HAP-1 (cell line): ENCODE measurements around the gene NUCB2.
"Not testable (repeated sequence)": the region's sequence is repeated elsewhere in the genome, so short reads cannot be mapped to it uniquely, and the experiment has no call there.

Source experiments
- DNase-seq, 2 experiments: peaks; one replicate each; pipeline ENCODE4 v3.0.0-alpha.2; 2016 to 2020; ENCODE audit warnings: low spot score in 2 of 2
- H3K27me3 ChIP-seq: fragments of 250-450 bp; sonication (Bioruptor Pico); 2 replicates; pipeline ENCODE4 v1.5.1; 2020; ENCODE audit warnings: low read depth, mild to moderate bottlenecking, moderate library complexity
- H3K36me3 ChIP-seq: fragments of 250-450 bp; sonication (Bioruptor Pico); replicated peaks from 2 replicates; pipeline ENCODE4 v1.5.1; 2020; ENCODE audit warnings: mild to moderate bottlenecking
- H3K4me1 ChIP-seq: fragments of 250-450 bp; sonication (Bioruptor Pico); 2 replicates; pipeline ENCODE4 v1.5.1; 2020; ENCODE audit warnings: mild to moderate bottlenecking
- H3K4me3 ChIP-seq: fragments of 250-450 bp; sonication (Bioruptor Pico); 2 replicates; pipeline ENCODE4 v1.5.1; 2020; ENCODE audit warnings: mild to moderate bottlenecking, moderate library complexity
- H3K9me3 ChIP-seq: fragments of 250-450 bp; sonication (Bioruptor Pico); 2 replicates; pipeline ENCODE4 v1.5.1; 2020; ENCODE audit warnings: mild to moderate bottlenecking, moderate library complexity
- in situ Hi-C: fragments of 300-500 bp; cut with MboI; formaldehyde crosslinking; loops from 3 replicates; pipeline ENCODE4 v1.14.3; 2020; ENCODE audit warnings: low sequenced_read_pairs, inconsistent platforms, mixed read lengths

NUCB2 gene

DNA sequence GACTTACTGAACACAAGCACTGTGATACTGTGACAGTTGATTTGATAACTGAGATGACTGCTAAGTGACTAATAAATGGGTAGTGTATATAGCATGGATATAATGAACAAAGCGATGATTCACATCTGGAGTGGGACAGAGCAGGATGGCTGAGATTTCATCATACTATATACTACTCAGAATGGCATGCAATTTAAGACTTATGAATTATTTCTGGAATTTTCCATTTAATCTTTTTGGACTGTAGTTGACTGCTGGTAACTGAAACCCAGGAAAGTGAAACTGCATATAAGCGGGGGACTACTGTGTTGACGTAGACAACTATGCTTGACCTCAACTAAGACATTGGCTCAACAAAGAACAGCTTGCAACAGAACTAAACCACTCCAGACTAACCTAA, 20.0 kb upstream of the NUCB2 start:
- Histone ChIP-seq H3K4me1 (no peaks in the 10 kb centered on the region), H3K9me3 (no peaks in the 10 kb centered on the region), H3K4me3 (no peak overlapping the region), H3K36me3 (no peaks in the 10 kb centered on the region), H3K27me3 (no peaks in the 10 kb centered on the region)
- in situ Hi-C loops, result no loop called here
- DNase-seq, result no peak

DNA sequence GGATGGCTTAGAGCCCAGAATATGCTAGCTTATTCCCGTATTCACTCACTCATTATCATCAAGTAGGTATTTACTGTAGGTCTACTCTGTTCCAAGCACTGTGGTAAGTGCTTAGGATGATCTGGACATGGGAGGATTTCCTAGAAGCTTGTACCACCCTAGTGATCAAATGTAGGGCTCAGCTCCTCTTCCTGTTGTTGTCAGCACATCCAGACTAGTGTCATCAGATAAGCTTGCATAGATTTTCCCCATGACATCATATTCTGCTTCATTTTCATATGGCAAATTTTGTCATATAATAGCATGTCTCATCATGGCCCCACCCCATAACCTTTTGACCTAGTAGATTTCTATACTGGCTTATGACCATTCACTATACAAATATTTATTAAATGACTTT, 19.3 kb upstream of the NUCB2 start:
- no peak overlapping the region for H3K4me3 ChIP-seq
- no peaks in the 10 kb centered on the region for H3K9me3 ChIP-seq
- in situ Hi-C loops, result no loop called here
- no peak for DNase-seq
- H3K27me3 ChIP-seq, result no peaks in the 10 kb centered on the region
- H3K4me1 ChIP-seq, result no peaks in the 10 kb centered on the region
- no peaks in the 10 kb centered on the region for H3K36me3 ChIP-seq

DNA sequence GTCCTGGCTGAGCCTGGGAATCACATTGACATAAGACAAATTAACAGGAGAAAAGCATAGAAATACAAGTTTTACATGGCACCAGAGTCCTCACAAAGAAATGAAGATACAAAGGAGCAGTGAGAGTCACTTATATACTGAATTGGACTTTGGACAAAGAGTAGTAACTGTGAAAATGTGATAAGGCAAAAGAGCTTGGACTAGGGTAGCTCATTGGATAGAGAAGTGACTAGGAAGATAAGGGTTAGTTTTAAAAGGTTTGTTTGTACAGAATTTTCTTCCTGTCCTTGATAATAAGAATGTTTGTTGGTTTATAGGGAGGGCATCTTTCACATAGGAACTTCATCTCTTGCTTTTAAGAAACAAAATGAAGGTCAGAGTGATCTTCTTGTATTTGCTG, 17.9 kb upstream of the NUCB2 start:
- Histone ChIP-seq H3K4me1 (peaks cover 1% of the 10 kb centered on the region; the same call in 1 of the 2 replicates), H3K9me3 (no peaks in the 10 kb centered on the region), H3K27me3 (no peaks in the 10 kb centered on the region), H3K36me3 (no peaks in the 10 kb centered on the region), H3K4me3 (no peak overlapping the region)
- in situ Hi-C loops, result no loop called here
- DNase-seq, result no peak

DNA sequence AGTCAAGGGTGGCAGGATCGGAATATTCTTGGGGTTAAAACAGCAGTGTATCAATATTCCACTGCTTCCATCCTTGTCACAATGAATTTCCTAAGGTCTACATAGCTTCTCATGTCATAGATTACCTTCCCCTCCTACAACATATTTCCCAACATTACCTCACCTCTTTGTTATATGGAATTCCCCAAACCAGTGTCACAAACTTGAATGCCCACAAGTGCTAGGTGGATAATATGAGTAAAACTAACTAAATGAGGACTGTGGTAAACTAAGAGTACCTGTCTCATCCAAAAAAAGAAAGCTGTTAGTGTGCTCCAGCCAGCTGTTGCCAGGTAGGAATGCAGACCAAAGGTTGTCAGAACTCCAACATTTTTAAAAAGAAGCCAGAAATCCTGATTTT, 17.0 kb upstream of the NUCB2 start:
- H3K36me3 ChIP-seq, result no peaks in the 10 kb centered on the region
- H3K4me1 ChIP-seq, result peaks cover 5% of the 10 kb centered on the region; the same call in 1 of the 2 replicates
- no peaks in the 10 kb centered on the region for H3K27me3 ChIP-seq
- no peak for DNase-seq
- in situ Hi-C loops, result no loop called here
- no peak overlapping the region for H3K4me3 ChIP-seq
- H3K9me3 ChIP-seq, result no peaks in the 10 kb centered on the region

DNA sequence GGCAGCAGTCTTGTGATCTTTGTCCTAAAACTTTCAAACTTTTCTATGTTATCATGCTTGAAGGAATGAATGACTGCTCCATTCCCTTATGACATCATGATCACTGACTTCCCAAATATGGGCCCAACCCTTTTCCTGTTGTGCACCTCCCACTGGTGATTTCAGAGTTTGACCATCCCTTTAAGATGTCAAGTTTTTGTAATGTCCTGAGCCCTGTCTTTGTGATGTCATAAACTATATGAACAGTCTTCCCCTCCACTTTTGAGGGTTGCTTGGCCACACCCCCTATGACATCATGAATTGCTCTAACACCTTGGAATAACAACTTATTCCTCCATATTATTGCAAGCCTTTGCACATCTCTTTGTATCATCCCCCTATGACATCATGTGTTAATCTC, 16.5 kb upstream of the NUCB2 start:
- in situ Hi-C loops, result no loop called here

DNA sequence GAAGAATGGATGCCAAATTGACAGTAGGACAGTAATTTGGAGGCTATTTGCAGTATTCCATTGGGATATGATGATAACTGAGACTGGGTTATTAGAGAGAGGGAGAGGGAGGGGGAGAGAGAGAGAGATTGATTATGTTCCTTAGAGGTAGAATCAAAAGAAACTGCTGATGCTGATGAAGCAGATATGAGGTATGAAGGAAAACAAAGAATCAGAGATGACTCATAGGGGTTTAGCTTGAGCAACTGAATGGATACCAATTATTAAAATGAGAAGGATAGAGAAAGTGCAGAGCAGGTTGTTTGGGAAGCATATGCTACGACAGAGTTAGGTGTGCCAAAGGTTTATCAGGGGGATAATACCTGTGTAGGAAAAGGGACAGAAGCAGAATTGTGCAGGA, 12.8 kb upstream of the NUCB2 start:
- in situ Hi-C loops, result no loop called here
- no peaks in the 10 kb centered on the region for H3K9me3 ChIP-seq
- DNase-seq, result peak in 1 of 2 experiments; percentile 7
- no peaks in the 10 kb centered on the region for H3K36me3 ChIP-seq
- peaks cover 5% of the 10 kb centered on the region; the same call in 1 of the 2 replicates for H3K4me1 ChIP-seq
- H3K27me3 ChIP-seq, result no peaks in the 10 kb centered on the region
- H3K4me3 ChIP-seq, result no peak overlapping the region

More for the DNA sequence above, 16.5 kb upstream of the NUCB2 start:
- Histone ChIP-seq H3K4me3 (no peak overlapping the region), H3K9me3 (no peaks in the 10 kb centered on the region), H3K27me3 (no peaks in the 10 kb centered on the region), H3K4me1 (peaks cover 5% of the 10 kb centered on the region; the same call in 1 of the 2 replicates), H3K36me3 (no peaks in the 10 kb centered on the region)
- DNase-seq, result no peak

DNA sequence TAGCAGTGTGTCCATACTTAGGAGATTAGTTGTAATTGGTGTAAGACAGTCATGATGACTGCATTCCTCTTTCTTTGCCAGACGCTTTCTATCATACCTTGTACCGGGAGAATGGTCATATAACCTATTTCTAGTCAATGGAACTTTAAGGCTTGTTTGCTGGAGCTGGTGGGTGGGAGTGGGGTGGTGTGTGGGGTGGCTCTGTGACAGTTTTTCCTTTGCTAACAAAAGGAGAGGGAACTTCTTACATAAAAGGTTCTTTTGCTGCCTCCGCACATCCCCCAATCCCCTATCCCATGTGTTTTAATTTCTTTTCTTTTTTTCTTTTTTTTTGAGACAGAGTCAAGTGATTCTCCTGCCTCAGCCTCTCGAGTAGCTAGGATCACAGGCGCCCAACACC, 9.8 kb upstream of the NUCB2 start:
- in situ Hi-C loops, result no loop called here

DNA sequence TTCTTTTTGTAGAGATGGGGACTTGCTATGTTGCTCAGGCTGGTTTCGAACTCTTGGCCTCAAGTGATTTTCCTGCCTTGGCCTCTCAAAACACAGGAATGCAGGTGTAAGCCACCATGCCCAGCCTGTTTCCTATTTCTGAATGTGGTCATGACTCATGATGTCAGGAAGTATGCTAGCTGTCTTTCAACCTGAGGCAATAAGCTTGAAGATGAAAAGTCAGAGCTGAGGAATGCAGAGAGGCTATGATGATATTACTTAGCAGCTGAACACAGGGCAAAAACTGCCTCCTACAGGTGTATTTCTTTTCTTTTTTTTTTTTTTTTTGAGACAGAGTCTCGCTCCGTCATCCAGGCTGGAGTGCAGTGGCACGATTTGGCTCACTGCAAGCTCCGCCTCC, 9.0 kb upstream of the NUCB2 start:
- Histone ChIP-seq H3K9me3 (no peaks in the 10 kb centered on the region), H3K4me3 (no peak overlapping the region), H3K27me3 (no peaks in the 10 kb centered on the region), H3K4me1 (peaks cover 5% of the 10 kb centered on the region; the same call in 1 of the 2 replicates), H3K36me3 (no peaks in the 10 kb centered on the region)
- in situ Hi-C loops, result no loop called here
- DNase-seq, result no peak

More for the DNA sequence above, 9.8 kb upstream of the NUCB2 start:
- Histone ChIP-seq H3K4me3 (no peak overlapping the region), H3K27me3 (no peaks in the 10 kb centered on the region), H3K4me1 (peaks cover 5% of the 10 kb centered on the region; the same call in 1 of the 2 replicates), H3K36me3 (no peaks in the 10 kb centered on the region), H3K9me3 (no peaks in the 10 kb centered on the region)
- DNase-seq, result no peak

DNA sequence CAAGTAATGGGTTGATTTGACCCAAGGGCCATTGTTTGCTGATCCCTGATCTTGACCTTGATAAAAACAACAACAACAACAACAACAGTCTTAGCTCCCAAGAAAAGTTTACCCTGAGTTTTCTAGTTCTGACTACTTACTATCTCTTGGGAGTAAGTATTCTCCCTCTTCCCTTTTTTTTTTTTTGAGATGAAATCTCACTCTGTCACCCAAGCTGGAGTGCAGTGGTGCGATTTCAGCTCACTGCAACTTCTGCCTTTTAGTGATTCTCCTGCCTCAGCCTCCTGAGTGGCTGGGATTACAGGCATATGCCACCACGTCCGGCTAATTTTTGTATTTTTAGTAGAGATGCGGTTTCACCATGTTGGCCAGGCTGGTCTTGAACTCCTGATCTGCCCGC, 8.0 kb upstream of the NUCB2 start:
- H3K4me1 ChIP-seq, H3K4me3 ChIP-seq, H3K27me3 ChIP-seq, H3K9me3 ChIP-seq, in situ Hi-C loops, DNase-seq, H3K36me3 ChIP-seq: not testable (repeated sequence)

DNA sequence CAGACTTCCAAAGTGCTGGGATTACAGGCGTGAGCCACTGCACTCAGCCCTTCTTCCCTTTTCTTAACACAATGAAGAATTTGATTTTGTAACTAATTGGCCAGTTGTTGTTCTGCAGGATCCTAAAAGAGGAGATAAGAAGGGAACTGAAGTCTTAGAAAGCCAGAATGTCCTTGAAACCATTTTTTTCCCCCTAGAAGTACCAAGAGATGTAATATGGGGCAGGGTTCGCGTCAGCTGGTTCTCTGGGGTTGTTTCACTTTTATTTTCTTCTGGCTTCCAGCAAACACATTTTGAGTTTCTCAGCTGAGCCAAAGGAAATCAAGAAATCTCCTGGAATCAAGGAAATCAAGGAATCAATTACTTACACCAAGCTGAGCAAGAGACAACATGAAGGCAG, 7.6 kb upstream of the NUCB2 start:
- H3K27me3 ChIP-seq, result no peaks in the 10 kb centered on the region
- H3K4me1 ChIP-seq, result peaks cover 1% of the 10 kb centered on the region; the same call in 1 of the 2 replicates
- H3K36me3 ChIP-seq, result no peaks in the 10 kb centered on the region
- in situ Hi-C loops, result no loop called here
- H3K9me3 ChIP-seq, result no peaks in the 10 kb centered on the region
- DNase-seq, result no peak
- H3K4me3 ChIP-seq, result no peak overlapping the region

DNA sequence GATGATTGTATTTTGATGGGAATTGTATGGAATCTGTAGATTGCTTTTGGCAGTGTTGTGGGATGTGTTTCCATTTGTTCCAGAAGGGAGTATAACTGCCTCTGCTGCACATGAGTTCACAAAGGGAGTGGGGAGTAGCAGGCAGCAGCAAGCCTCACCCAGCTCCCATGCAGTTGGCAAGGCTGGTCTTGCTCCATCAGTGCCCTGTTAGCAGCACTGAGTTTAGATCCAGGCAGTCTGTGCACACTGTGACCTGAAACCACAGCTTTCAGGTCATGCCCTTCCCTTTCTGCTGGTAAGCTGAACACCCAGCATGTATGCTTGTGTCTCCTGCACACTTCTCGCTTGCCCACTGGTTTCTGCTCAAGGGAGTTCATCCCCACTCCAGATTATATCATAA, 3.7 kb upstream of the NUCB2 start:
- in situ Hi-C loops, result no loop called here
- no peak for DNase-seq
- no peaks in the 10 kb centered on the region for H3K27me3 ChIP-seq
- peaks cover 7% of the 10 kb centered on the region for H3K4me1 ChIP-seq
- H3K36me3 ChIP-seq, result no peaks in the 10 kb centered on the region
- no peak overlapping the region for H3K4me3 ChIP-seq
- H3K9me3 ChIP-seq, result no peaks in the 10 kb centered on the region

DNA sequence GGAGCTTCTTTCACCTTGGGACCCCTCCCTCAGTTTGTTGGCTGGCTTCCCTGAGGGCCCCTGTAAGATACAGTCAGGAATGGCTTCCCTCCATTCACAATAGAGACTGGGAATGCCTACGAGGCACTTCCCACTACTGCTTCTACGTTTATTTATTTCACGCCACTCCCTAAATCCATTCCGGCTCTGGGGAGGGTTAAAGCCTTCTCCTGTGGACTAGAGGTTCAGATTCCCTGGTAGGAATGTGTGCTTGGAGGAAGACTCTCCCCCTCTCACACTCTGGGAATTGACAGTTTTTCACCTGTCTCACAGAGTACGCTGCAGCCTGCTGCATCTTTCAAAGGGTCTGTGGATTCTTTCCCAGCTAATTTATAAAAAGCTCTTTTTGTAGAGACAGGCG, 3.3 kb upstream of the NUCB2 start:
- Histone ChIP-seq H3K4me3 (no peak overlapping the region), H3K36me3 (no peaks in the 10 kb centered on the region)
- DNase-seq, result no peak

DNA sequence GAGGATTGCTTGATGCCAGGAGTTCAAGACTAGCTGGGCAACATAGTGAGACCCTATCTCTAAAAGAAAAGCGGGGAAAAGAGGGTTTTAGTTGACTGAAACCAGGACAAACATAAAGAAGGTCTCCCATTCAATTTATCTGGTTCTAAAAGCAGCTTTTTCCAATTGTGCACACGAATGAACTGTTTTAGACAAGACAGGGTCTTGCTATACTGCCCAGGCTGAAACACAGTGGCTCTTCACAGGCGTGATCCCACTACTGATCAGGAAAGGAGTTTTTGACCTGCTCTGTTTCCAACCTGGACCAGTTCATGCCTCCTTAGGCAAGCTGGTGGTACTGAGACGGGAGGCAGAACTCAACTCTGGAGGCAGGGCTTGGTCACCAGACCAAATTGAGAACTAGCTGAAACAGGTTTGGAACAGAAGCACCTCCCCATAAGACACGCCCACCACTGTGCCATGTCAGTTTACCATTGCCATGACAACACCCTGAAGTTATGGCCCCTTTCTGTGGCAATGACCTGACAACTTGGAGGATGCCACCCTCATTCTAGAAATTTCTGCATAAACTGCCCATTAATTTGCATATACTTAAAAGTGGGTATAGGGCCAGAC, 2.8 kb upstream of the NUCB2 start:
- Histone ChIP-seq H3K4me3 (no peak overlapping the region), H3K4me1 (peaks cover 7% of the 10 kb centered on the region), H3K27me3 (no peaks in the 10 kb centered on the region), H3K36me3 (no peaks in the 10 kb centered on the region), H3K9me3 (no peaks in the 10 kb centered on the region)
- in situ Hi-C loops, result no loop called here
- peak in 1 of 2 experiments; percentile 66 for DNase-seq

More for the DNA sequence above, 3.3 kb upstream of the NUCB2 start:
- Histone ChIP-seq H3K4me1 (peaks cover 7% of the 10 kb centered on the region), H3K9me3 (no peaks in the 10 kb centered on the region), H3K27me3 (no peaks in the 10 kb centered on the region)
- in situ Hi-C loops, result no loop called here

DNA sequence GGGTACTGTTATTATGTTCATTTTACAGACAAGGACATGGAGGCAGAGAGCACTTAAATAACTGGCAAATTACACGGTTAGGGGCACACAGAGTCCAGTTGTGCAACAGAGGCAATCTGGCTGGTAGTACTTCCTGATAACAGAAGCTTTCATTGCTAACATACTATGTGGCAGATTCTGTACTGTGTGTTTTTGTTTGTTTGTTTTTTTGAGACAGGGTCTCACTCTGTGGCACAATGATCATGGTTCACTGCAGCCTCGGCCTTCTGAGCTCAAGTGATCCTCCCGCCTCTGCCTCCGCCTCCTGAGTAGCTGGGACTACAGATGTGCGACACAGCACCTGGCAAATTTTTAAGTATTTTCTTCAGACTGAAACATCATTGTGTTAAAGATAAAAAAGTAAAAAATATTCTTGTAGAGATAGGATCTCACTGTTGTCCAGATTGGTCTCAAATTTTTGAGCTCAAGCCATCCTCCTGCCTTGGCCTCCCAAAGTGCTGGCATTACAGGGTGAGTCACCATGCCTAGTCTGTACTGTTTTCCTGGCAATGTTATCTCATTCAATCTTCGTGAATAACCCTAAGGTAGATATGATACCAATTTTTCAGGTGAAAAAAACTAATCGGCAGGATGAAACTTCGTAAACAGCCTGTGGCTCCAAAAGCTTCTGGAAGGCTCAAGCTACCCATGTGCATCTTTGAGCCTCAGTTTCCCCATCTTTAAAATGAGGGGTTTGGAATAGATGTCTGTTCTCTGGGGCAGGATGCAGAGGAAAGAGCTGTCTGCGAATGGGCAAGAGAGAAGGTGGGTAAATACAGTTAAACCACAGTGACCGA, 921 bp upstream of the NUCB2 start:
- H3K9me3 ChIP-seq, result no peaks in the 10 kb centered on the region
- in situ Hi-C loops, result no loop called here
- no peaks in the 10 kb centered on the region for H3K36me3 ChIP-seq
- H3K27me3 ChIP-seq, result no peaks in the 10 kb centered on the region
- H3K4me1 ChIP-seq, result peaks cover 7% of the 10 kb centered on the region
- DNase-seq, result no peak
- H3K4me3 ChIP-seq, result peak overlapping the region; percentile 71
